A673 (cell line): Measurements from ENCODE around the gene ENOX1. TPM values are rescaled to one million over a fixed set of nuclear protein-coding genes. Genes with fewer than 3 reads are reported as not detected.

Experiments
- BruUV-seq: library from RNA; stranded (reverse); fragments of 400-500 nt; replicated peaks from 2 replicates; lab custom pipeline; 2021; lab: Mats Ljungman, UMichigan
- CTCF ChIA-PET: fragments of 300-600 bp; sonication (Branson Sonifier 250); formaldehyde crosslinking; loops from one replicate; lab custom pipeline; 2022; ENCODE audit warnings: antibody characterized with exemption; lab: Charles Lee
- POLR2A ChIA-PET: fragments of 300-600 bp; sonication (Branson Sonifier 250); formaldehyde crosslinking; loops from one replicate; lab custom pipeline; 2022; ENCODE audit warnings: antibody characterized with exemption; ENCODE audit not compliant: low non-redundant PET; lab: Charles Lee
- DNase-seq: peaks from one replicate; pipeline ENCODE4 v3.0.0-alpha.2; 2015; ENCODE audit warnings: low spot score
- H3K27ac ChIP-seq: fragments of 200-600 bp; sonication (generic); 2 replicates; pipeline ENCODE4 v1.5.1; 2016; ENCODE audit warnings: mixed run types, low read depth, mild to moderate bottlenecking, mixed read lengths, antibody characterized with exemption, low read length; ENCODE audit not compliant: poor library complexity, severe bottlenecking
- H3K27me3 ChIP-seq: fragments of 200-600 bp; sonication (generic); replicated peaks from 2 replicates; pipeline ENCODE4 v1.6.1; 2017; ENCODE audit warnings: mixed run types, low read depth, mild to moderate bottlenecking, mixed read lengths, antibody characterized with exemption, low read length; ENCODE audit not compliant: insufficient read depth, poor library complexity
- H3K36me3 ChIP-seq: fragments of 200-600 bp; sonication (generic); 2 replicates; pipeline ENCODE4 v1.6.1; 2016; ENCODE audit warnings: mixed run types, mild to moderate bottlenecking, mixed read lengths, antibody characterized with exemption, low read length; ENCODE audit not compliant: insufficient read depth, poor library complexity, severe bottlenecking
- H3K4me1 ChIP-seq: fragments of 200-600 bp; sonication (generic); 2 replicates; pipeline ENCODE4 v1.6.1; 2017; ENCODE audit warnings: mixed run types, mild to moderate bottlenecking, mixed read lengths, antibody characterized with exemption, low read length; ENCODE audit not compliant: insufficient read depth, poor library complexity, severe bottlenecking
- H3K4me3 ChIP-seq: fragments of 200-600 bp; sonication (generic); 2 replicates; pipeline ENCODE4 v1.5.1; 2016; ENCODE audit warnings: low read depth, mixed run types, mild to moderate bottlenecking, mixed read lengths, low read length; ENCODE audit not compliant: poor library complexity, severe bottlenecking
- H3K9me3 ChIP-seq: fragments of 200-600 bp; sonication (generic); 2 replicates; pipeline ENCODE4 v1.6.1; 2016; ENCODE audit warnings: mixed run types, low read depth, mild to moderate bottlenecking, mixed read lengths, antibody characterized with exemption, low read length; ENCODE audit not compliant: poor library complexity, severe bottlenecking
- EZH2 ChIP-seq: fragments of 200-600 bp; sonication (generic); IDR thresholded peaks from 2 replicates; pipeline ENCODE4 v1.6.1; 2017; ENCODE audit warnings: borderline replicate concordance, low read depth, mild to moderate bottlenecking, mixed read lengths, antibody characterized with exemption, low read length; ENCODE audit not compliant: poor library complexity, severe bottlenecking
- intact Hi-C: fragments of 100-400 bp; cut with micrococcal nuclease; formaldehyde crosslinking; loops from one replicate; pipeline ENCODE4 v1.10.0; 2022; ENCODE audit not compliant: unreplicated experiment
- total RNA-seq: library from RNA; stranded (reverse); gene quantifications from 2 replicates; pipeline ENCODE4 v1.2.3, GENCODE V29; 2021
- TF ChIP-seq, protein P1 (sequence below): fragments of 300-800, 200-600 bp; sonication (generic); conservative IDR thresholded peaks from 2 replicates; pipeline ENCODE4 v1.5.1; 2017; ENCODE audit warnings: low read depth, mild to moderate bottlenecking, antibody characterized with exemption, low read length, moderate library complexity, mixed read lengths

Gene ENOX1
- total RNA-seq, 1 experiment from 2014 or later = 4.4 TPM

DNA sequence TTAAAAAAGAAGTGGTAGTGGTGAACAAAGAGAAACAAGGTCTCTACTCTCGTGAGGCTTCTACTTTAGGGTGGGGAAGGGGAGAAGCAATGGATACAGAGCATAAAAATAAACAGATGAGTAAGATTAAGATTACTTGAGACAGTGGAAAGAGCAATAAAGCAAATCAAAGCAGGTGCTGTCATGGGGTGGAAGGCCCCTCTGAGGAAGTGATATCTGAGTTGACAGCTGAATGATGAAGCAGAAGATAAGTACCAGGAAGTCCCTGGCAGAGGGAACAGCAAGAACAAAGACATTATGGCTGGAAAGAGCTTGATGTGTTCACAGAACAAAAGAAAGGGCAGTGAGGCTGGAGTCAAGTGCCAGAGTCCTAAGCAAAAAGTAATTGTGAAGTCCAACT lies 221.8 kb downstream of the ENOX1 start:
- intact Hi-C loops = no loop called here
- H3K4me3 ChIP-seq = no peak overlapping the region
- TF ChIP-seq EZH2 = no peak
- TF ChIP-seq, protein P1, sequence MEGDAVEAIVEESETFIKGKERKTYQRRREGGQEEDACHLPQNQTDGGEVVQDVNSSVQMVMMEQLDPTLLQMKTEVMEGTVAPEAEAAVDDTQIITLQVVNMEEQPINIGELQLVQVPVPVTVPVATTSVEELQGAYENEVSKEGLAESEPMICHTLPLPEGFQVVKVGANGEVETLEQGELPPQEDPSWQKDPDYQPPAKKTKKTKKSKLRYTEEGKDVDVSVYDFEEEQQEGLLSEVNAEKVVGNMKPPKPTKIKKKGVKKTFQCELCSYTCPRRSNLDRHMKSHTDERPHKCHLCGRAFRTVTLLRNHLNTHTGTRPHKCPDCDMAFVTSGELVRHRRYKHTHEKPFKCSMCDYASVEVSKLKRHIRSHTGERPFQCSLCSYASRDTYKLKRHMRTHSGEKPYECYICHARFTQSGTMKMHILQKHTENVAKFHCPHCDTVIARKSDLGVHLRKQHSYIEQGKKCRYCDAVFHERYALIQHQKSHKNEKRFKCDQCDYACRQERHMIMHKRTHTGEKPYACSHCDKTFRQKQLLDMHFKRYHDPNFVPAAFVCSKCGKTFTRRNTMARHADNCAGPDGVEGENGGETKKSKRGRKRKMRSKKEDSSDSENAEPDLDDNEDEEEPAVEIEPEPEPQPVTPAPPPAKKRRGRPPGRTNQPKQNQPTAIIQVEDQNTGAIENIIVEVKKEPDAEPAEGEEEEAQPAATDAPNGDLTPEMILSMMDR = no peak
- H3K27me3 ChIP-seq = no peaks in the 10 kb centered on the region
- H3K9me3 ChIP-seq = no peaks in the 10 kb centered on the region
- no TSS peak for BruUV-seq
- no peaks in the 10 kb centered on the region for H3K4me1 ChIP-seq
- no peaks in the 10 kb centered on the region for H3K36me3 ChIP-seq
- no peak overlapping the region for H3K27ac ChIP-seq
- ChIA-PET CTCF (no interaction called here), POLR2A (no interaction called here)
- DNase-seq = no peak

DNA sequence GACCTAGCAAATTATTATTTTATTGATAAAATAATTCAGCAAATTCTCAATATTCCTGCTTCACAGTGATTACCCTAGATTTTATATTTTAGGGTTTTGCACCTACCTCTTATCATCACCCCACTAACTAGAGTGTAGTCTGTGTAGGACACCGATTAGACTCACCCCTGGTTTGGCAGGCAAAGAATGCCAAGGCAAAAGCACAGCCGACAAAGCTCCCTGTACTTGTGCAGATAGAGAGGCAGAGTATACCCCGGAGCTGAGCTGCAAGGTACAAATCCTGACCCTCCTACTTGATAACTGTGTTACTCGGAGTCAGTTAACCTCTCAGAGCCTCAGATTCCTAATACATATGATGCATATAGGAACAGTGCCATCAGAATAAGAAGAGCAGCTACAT lies 225.7 kb downstream of the ENOX1 start:
- TF ChIP-seq, protein P1 = no peak
- TF ChIP-seq EZH2 = no peak
- Histone ChIP-seq H3K27ac (no peak overlapping the region), H3K36me3 (no peaks in the 10 kb centered on the region), H3K9me3 (no peaks in the 10 kb centered on the region), H3K4me1 (no peaks in the 10 kb centered on the region), H3K4me3 (no peak overlapping the region), H3K27me3 (no peaks in the 10 kb centered on the region)
- no peak for DNase-seq
- no TSS peak for BruUV-seq
- CTCF ChIA-PET = no interaction called here
- POLR2A ChIA-PET = no interaction called here
- intact Hi-C loops = no loop called here

DNA sequence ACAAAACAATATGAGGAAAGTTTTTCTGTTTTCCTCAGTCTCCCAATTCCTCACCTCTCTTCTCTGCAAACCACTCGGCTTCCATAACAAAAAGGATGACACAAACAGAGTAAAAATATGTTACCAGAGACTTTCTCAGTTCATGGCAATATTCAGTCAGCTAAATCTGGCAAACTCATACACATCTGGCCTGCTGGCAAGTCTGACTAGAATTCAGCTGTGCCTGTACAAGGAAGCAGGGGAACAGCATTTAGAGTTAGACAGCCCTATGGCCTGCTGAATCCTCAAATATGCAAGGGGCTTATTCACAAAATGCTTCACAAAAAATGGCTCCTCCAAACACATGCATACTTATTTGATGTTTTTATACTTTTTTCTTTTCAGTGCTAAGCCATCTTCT lies 227.8 kb downstream of the ENOX1 start:
- POLR2A ChIA-PET = no interaction called here

More for the DNA sequence above, 227.8 kb downstream of the ENOX1 start:
- H3K27ac ChIP-seq = no peak overlapping the region
- H3K4me1 ChIP-seq = no peaks in the 10 kb centered on the region
- no peaks in the 10 kb centered on the region for H3K36me3 ChIP-seq
- intact Hi-C loops = no loop called here
- H3K9me3 ChIP-seq = no peaks in the 10 kb centered on the region
- H3K4me3 ChIP-seq = no peak overlapping the region
- no TSS peak for BruUV-seq
- TF ChIP-seq, protein P1 = no peak
- no peak for TF ChIP-seq EZH2
- CTCF ChIA-PET = no interaction called here
- H3K27me3 ChIP-seq = no peaks in the 10 kb centered on the region
- no peak for DNase-seq
